Hippocampal formation (tissue), 2 donors: ENCODE measurements around the gene CFAP61.
"Not testable (repeated sequence)": the region's sequence is repeated elsewhere in the genome, so short reads cannot be mapped to it uniquely, and the experiment has no call there.

Experiments
- DNase-seq, 2 donors: peaks; one replicate each; lab custom pipeline; 2025; lab: John Stamatoyannopoulos, UW

Gene CFAP61

DNA sequence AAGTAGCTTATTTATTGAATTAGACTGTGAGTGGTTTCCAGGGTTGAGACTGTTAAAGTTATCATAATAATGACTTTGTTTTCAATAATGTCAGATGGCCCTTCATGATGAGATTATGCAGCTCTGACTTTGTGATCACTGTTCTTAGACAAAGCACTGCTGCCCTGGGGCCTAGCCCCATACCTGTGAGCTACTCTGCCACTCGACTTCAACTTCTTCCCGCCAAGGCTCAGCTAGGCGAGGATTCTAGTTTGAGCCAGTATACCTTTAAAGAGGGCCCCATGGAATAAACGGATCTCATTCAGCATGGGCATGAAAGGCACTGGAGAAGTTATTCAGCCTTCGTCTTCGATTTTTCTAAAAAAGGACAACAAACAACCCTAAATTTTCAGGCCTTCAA is 270.6 kb downstream of the CFAP61 start:
- no peak for DNase-seq

- DNase-seq: no peak
These were observed 275.4 kb downstream of the CFAP61 start for GRCh38 chr20:20327746-20328145.

- no peak for DNase-seq
These were observed 277.2 kb downstream of the CFAP61 start for GRCh38 chr20:20329564-20329963.

DNA sequence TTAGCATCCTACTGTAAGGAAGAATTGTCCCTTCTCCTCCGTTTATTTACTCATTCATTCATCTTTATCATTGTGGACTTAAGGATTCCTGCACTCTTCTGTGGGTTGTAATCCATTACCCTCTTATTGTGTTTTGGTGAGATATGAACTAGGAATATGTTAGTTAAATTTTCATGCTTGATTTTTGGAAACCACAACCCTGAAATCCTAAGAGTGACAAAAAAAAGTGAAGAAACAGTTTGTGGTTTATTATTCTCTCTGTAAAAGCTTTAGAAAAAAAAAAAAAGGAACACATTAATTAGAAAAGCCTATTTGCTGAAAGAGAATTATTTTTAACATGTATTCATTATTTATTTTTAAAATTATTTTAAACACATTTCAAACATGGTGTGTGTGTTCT is 278.8 kb downstream of the CFAP61 start:
- DNase-seq: no peak

DNA sequence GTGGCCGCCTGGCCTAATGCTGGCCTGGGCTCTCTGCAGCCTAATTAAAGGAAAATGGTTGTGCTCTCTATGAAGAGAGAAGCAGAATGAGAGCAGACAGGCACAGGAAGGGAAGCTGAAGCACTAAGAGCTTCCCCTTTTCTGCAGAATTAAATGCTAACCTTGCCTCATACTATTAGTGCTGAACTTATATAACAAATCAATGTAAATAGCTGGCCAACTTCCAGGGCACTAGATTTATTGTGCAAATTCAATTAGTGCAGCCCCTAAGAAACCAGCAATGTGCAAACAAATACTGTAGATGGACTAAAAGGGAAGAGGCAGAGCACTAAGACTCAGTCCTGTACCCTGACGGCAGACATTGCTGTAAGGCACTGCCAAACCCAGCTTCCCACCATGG is 279.5 kb downstream of the CFAP61 start:
- DNase-seq: no peak

DNA sequence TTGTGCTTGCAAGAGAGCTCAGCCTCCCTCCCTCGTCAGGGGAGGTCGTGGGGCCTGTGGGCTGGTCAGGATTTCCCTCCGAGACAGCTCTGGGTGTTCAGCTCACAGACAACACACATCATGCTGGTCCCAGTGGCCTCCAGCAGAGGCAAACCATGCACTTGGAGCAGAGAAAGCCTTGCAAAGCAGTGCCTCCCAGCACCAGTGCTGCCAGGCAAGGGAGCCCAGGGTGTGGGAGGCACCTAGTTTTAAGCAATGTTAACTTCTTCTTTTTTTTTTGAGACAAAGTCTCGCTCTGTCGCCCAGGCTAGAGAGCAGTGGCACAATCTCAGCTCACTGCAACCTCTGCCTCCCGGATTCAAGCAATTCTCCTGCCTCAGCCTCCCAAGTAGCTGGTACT is 281.5 kb downstream of the CFAP61 start:
- DNase-seq: no peak

- DNase-seq: no peak
These were observed 282.2 kb downstream of the CFAP61 start for GRCh38 chr20:20334489-20334888.

DNA sequence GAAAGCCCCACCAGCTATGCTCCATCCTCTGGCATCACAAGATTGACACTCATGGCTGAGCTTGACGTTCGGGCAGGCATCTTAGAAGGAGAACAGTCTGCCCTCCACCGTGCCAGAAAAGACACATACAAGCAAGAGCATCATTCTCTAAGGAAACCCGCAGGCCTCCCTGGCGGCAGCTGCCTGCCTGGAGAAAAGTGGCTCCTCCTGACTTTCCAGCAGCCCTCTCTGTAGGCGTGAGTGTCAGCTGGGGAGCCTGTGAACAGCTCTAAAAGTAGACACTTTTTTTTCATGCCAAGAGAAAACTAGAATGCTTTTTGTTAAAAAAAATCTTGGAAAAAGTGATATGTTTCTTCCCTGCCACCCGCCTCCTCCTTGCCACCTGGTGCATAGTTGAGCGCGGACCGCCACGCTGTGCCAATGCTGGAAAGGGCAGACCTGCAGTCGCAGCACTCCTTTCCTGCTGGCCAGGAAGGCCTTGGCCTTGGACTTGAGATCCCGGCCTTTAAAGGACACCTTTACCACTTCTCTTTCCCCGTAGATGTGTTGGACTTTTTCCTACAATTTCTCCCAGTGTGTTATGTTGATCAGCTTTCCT is 285.9 kb downstream of the CFAP61 start:
- DNase-seq: peak; percentile 2 to 40

GRCh38 chr20:20340443-20340842 is 288.1 kb downstream of the CFAP61 start:
- no peak for DNase-seq

GRCh38 chr20:20341371-20341770 is 289.0 kb downstream of the CFAP61 start:
- DNase-seq: no peak

GRCh38 chr20:20342066-20342465 is 289.7 kb downstream of the CFAP61 start:
- no peak for DNase-seq

DNA sequence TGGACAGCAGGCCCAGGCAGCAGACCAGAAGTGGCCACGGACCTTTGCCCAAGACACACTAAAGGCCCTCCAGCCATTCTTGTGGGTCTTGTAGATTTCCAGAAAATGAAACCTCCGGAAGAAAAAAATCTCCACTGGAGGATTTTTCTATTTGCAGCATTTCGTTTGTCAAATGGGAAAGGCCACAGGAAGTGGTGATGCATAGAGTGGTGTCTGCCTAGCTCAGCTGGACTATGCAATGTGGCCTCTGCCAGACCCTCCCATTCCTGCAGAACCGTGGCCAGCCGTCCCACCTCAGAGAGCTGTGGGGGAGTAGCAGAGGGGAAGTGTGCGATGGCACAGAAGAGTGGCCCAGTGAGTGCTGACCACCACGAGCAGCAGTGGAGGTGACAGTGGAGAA is 291.6 kb downstream of the CFAP61 start:
- no peak for DNase-seq

GRCh38 chr20:20344476-20344875 is 292.1 kb downstream of the CFAP61 start:
- no peak for DNase-seq

- DNase-seq: no peak
These were observed 301.2 kb downstream of the CFAP61 start for GRCh38 chr20:20353576-20353975.

- not testable (repeated sequence) for DNase-seq
These were observed 303.2 kb downstream of the CFAP61 start for GRCh38 chr20:20355503-20355902.

DNA sequence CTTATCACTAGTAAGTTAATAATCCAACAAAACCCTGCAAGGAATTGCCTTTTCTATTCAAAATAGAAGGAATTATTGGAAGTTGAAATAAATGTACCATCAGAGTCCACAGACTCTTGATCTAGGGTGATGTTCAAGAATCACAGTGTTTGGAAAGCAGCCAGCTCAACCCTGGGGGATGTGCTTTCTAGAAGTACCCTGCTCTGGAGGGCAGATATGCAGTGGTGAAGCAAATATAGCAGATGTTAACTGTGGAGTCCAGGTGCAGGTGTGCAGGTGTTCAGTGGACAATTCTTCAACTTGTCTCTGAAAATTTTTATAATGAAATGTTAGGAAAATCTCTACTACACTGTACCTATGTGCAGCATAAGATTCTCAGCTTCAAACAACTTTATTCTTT is 306.5 kb downstream of the CFAP61 start:
- no peak for DNase-seq

GRCh38 chr20:20359628-20360027 is 307.3 kb downstream of the CFAP61 start:
- no peak for DNase-seq

DNA sequence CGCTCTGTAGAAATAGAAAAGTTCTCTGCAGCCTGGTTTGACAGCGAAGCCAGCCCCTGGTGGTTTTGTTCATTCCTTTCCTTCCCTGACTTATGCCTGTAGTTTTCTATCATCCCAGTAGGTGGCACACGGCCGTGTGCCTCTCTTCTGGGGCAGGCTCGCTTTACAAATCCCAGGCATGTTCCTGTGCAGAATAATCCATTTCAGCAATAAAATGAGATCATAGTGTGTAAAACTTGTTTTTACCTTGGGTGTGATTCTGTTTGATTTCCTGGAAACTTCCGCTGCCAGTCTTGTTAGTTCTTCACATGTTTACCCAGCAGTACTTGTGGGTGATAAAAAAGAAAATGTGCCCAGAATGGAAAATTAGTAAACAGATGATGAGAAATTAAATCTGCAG is 308.1 kb downstream of the CFAP61 start:
- DNase-seq: peak; percentile 29 to 63

DNA sequence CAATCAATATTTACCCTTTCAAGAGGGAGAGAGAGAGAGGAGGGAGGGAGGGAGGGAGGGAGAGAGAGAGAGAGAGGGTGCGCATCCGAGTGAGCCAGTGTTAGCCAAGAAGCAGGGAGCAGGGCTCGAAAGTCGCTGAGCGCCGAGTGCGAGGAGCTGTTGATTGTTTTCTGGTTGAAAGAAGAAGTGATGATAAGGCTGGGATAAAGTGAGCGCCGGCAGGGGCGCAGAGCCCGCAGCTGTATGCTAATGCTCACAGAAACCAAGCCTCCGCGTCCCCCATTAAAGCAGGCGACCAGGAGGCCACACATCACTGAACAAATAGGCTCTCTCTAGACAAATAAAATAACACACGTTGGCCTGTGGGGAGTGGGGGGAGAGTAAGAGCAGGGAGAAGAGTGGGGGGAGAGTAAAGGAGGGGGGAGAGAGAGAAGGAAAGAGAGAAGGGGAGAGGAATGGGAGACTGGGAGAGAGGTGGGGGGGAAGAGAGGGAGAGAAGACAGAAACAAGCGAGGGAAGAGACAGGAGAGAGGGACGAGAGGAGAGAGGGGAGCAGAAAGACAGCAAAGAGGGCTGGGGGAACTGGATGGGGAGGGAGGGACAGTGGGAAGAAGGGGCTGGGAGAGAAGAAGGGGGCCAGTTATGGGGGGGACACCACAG is 310.6 kb downstream of the CFAP61 start:
- peak in 1 of 2 donors; percentile 21 for DNase-seq

GRCh38 chr20:20363434-20363798 is 311.1 kb downstream of the CFAP61 start:
- no peak for DNase-seq

- no peak for DNase-seq
These were observed 311.7 kb downstream of the CFAP61 start for GRCh38 chr20:20363799-20364592.

DNA sequence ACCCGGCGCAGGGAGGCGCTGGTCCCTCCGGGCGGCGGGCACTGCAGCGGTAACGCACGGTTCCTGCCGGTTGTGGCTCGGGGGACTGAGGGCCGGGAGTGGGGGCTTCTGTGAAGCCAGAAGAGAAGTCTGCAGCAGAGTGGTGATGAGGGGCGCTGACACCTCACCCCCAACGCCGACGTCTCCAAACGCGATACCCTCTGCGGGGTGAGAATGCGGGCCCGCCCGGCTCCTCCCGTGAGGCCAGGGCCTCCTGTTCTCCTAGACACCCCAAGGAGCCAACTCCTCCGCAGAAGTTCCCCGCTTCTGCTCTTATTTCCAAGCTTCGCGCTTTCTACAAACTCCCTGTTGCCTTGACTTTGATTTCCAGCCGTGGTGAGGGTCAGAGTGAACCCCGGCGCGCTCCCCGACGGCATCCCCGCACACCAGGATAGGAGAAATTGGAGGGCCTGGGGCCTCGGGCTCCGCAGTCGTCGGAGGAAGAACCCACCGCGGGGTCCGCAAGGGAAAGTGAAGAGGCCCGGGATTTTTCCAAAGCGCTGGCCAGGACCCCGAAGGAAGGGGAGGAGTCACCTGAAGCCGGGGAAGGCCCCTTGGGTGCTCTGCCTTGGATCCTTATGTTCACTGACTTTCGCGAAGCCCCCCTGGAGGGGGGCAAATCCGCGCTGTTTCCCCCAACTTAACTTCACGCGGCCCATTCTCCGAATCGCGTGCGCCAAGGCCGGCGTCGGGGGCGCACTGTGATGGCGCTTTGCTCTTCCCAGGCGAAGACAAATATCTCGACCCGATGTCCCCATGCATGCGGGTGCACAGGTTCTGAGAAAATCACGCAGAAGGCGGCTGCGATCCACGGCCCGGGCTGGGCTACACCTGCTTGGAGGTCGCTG is 312.5 kb downstream of the CFAP61 start:
- no peak for DNase-seq
